Naive thymus-derived CD4-positive, alpha-beta T cell (primary cell): ENCODE results near the gene SLCO4C1. TPM values are rescaled to one million over a fixed set of nuclear protein-coding genes. Genes with fewer than 3 reads are reported as not detected.

Experiments used
- ATAC-seq: fragments of 150-1000 bp; cut with Tn5 transposase; 2 replicates; pipeline ENCODE4 v1.10.0; 2021; ENCODE audit warnings: mild to moderate bottlenecking, moderate library complexity
- CTCF ChIA-PET: fragments of 350-600 bp; sonication (Branson Sonifier 250); formaldehyde crosslinking; loops from one replicate; lab custom pipeline; 2021; ENCODE audit warnings: antibody characterized with exemption; lab: Charles Lee
- POLR2A ChIA-PET: fragments of 350-600 bp; sonication (Branson Sonifier 250); formaldehyde crosslinking; loops from one replicate; lab custom pipeline; 2021; ENCODE audit warnings: antibody characterized with exemption, inconsistent platforms; lab: Charles Lee
- DNase-seq, 9 donors: peaks; one replicate each; pipeline versions ENCODE4 v3.0.0 to v3.0.0-alpha.2; 2020 to 2022; ENCODE audit warnings: mixed read lengths in 1 of 9
- H3K27ac ChIP-seq: one replicate; pipeline ENCODE4 v1.7.0; 2013; ENCODE audit warnings: mild to moderate bottlenecking, low read depth, low read length, moderate library complexity
- H3K27me3 ChIP-seq, 2 donors: one replicate each; pipeline ENCODE4 v1.7.0; 2013; ENCODE audit warnings: low read length in 2 of 2, mild to moderate bottlenecking in 2 of 2, moderate library complexity in 2 of 2; ENCODE audit not compliant: control insufficient read depth in 2 of 2, insufficient read depth in 2 of 2
- H3K36me3 ChIP-seq, 3 experiments: 1 replicate in 2 of 3; 2 replicates in 1 of 3; pipeline ENCODE4 v1.7.0; 2013; ENCODE audit warnings: low read length in 3 of 3, mild to moderate bottlenecking in 3 of 3, moderate library complexity in 1 of 3; ENCODE audit not compliant: insufficient read depth in 3 of 3, control insufficient read depth in 2 of 3
- H3K4me1 ChIP-seq, 2 donors: one replicate each; pipeline ENCODE4 v1.7.0; 2013; ENCODE audit warnings: low read length in 2 of 2, mild to moderate bottlenecking in 2 of 2, moderate library complexity in 1 of 2; ENCODE audit not compliant: control insufficient read depth in 2 of 2, insufficient read depth in 2 of 2
- H3K4me3 ChIP-seq: 2 replicates; pipeline ENCODE4 v1.7.0; 2013; ENCODE audit warnings: mild to moderate bottlenecking, low read length
- H3K9me3 ChIP-seq, 3 experiments: 1 replicate in 2 of 3; 2 replicates in 1 of 3; pipeline ENCODE4 v1.7.0; 2013; ENCODE audit warnings: low read length in 3 of 3; ENCODE audit not compliant: control insufficient read depth in 2 of 3
- H3K27ac Mint-ChIP-seq, 9 donors: one replicate each; pipeline ENCODE4 v1.8.0; 2020 to 2022; ENCODE audit warnings: mixed read lengths in 9 of 9, mild to moderate bottlenecking in 8 of 9, moderate library complexity in 5 of 9, inconsistent platforms in 2 of 9
- H3K27me3 Mint-ChIP-seq, 5 donors: one replicate each; pipeline ENCODE4 v1.8.0; 2021 to 2022; ENCODE audit warnings: mixed read lengths in 5 of 5, mild to moderate bottlenecking in 1 of 5
- H3K36me3 Mint-ChIP-seq, 5 donors: one replicate each; pipeline ENCODE4 v1.8.0; 2020 to 2022; ENCODE audit warnings: mixed read lengths in 5 of 5, mild to moderate bottlenecking in 3 of 5, inconsistent platforms in 1 of 5
- H3K4me1 Mint-ChIP-seq, 7 donors: one replicate each; pipeline ENCODE4 v1.8.0; 2020 to 2022; ENCODE audit warnings: mixed read lengths in 7 of 7, mild to moderate bottlenecking in 3 of 7, inconsistent platforms in 1 of 7
- H3K4me3 Mint-ChIP-seq, 10 donors: one replicate each; pipeline ENCODE4 v1.8.0; 2020 to 2022; ENCODE audit warnings: mild to moderate bottlenecking in 10 of 10, mixed read lengths in 10 of 10, moderate library complexity in 6 of 10, inconsistent platforms in 2 of 10
- H3K9me3 Mint-ChIP-seq, 11 donors: one replicate each; pipeline ENCODE4 v1.8.0; 2020 to 2022; ENCODE audit warnings: mixed read lengths in 11 of 11, mild to moderate bottlenecking in 4 of 11, inconsistent platforms in 1 of 11, moderate library complexity in 1 of 11
- intact Hi-C, 2 donors: fragments of 100-400 bp; cut with micrococcal nuclease; formaldehyde crosslinking; loops; one replicate each; pipeline ENCODE4 v1.15.1; 2023
- polyA plus RNA-seq, 2 donors: library from polyadenylated mRNA; unstranded; fragments of 300-500 nt; fragmentation: Illumina TruSeq; gene quantifications; one replicate each; pipeline ENCODE4 v1.2.3, GENCODE V29; 2021
- total RNA-seq, 6 experiments: library from RNA in 5 of 6; stranded (reverse) in 5 of 6; gene quantifications; 1 replicate in 5 of 6; 2 replicates in 1 of 6; pipeline ENCODE4 v1.2.3 and lab custom pipeline; 2021 to 2026

The SLCO4C1 gene
- total and polyA plus RNA-seq, 7 experiments from 2014 or later = 0.05 to 3.7 (median 0.33) TPM; not detected in 1

- H3K4me1 ChIP-seq = no peaks in the 10 kb centered on the region
- peaks cover 0 to 3% (median 0%) of the 10 kb centered on the region in 11 donors for H3K9me3 Mint-ChIP-seq
- peaks cover 0 to 11% (median 7%) of the 10 kb centered on the region in 5 donors for H3K27me3 Mint-ChIP-seq
- peaks cover 0 to 16% (median 0%) of the 10 kb centered on the region in 7 donors for H3K4me1 Mint-ChIP-seq
- ATAC-seq (no peak), DNase-seq (no peak)
- H3K27ac ChIP-seq = no peak overlapping the region
- no peaks in the 10 kb centered on the region for H3K36me3 ChIP-seq
- H3K4me3 Mint-ChIP-seq = no peak overlapping the region
- no peak overlapping the region for H3K4me3 ChIP-seq
- no peak overlapping the region for H3K27ac Mint-ChIP-seq
- intact Hi-C loops = no loop called here
- no peaks in the 10 kb centered on the region for H3K9me3 ChIP-seq
- no peaks in the 10 kb centered on the region for H3K36me3 Mint-ChIP-seq
- CTCF ChIA-PET = no interaction called here
- H3K27me3 ChIP-seq = no peaks in the 10 kb centered on the region
- POLR2A ChIA-PET = no interaction called here
Measured at GRCh38 chr5:102278231-102278630, 17.9 kb downstream of the SLCO4C1 start.

GRCh38 chr5:102277144-102277543 is 18.9 kb downstream of the SLCO4C1 start:
- Histone ChIP-seq H3K4me1 (no peaks in the 10 kb centered on the region), H3K27ac (no peak overlapping the region), H3K4me3 (no peak overlapping the region), H3K27me3 (no peaks in the 10 kb centered on the region), H3K9me3 (no peaks in the 10 kb centered on the region), H3K36me3 (no peaks in the 10 kb centered on the region)
- CTCF ChIA-PET = no interaction called here
- no peak for DNase-seq
- Mint-ChIP-seq H3K27me3 (peaks cover 0 to 17% (median 7%) of the 10 kb centered on the region in 5 donors), H3K36me3 (no peaks in the 10 kb centered on the region), H3K27ac (no peak overlapping the region), H3K4me3 (no peak overlapping the region), H3K9me3 (peaks cover 0 to 3% (median 0%) of the 10 kb centered on the region in 11 donors), H3K4me1 (peaks cover 0 to 17% (median 0%) of the 10 kb centered on the region in 7 donors)
- POLR2A ChIA-PET = no interaction called here
- intact Hi-C loops = no loop called here
- ATAC-seq = peak; percentile 74

GRCh38 chr5:102271759-102272158 is 24.3 kb downstream of the SLCO4C1 start:
- intact Hi-C loops = no loop called here

GRCh38 chr5:102270036-102270435 is 26.0 kb downstream of the SLCO4C1 start:
- Histone ChIP-seq H3K4me1 (no peaks in the 10 kb centered on the region), H3K36me3 (no peaks in the 10 kb centered on the region), H3K27ac (no peak overlapping the region), H3K4me3 (no peak overlapping the region), H3K27me3 (no peaks in the 10 kb centered on the region), H3K9me3 (no peaks in the 10 kb centered on the region)
- Mint-ChIP-seq H3K4me1 (peaks cover 0 to 4% (median 0%) of the 10 kb centered on the region in 7 donors), H3K9me3 (peaks cover 7 to 29% (median 15%) of the 10 kb centered on the region in 11 donors), H3K27ac (no peak overlapping the region), H3K27me3 (peaks cover 0 to 19% (median 5%) of the 10 kb centered on the region in 5 donors), H3K36me3 (peaks cover 0 to 8% (median 4%) of the 10 kb centered on the region in 5 donors), H3K4me3 (no peak overlapping the region)
- ATAC-seq = no peak
- intact Hi-C loops = no loop called here
- POLR2A ChIA-PET = no interaction called here
- no peak for DNase-seq
- CTCF ChIA-PET = no interaction called here

More at GRCh38 chr5:102271759-102272158, 24.3 kb downstream of the SLCO4C1 start:
- no peak overlapping the region for H3K4me3 ChIP-seq
- DNase-seq (no peak), ATAC-seq (no peak)
- no peak overlapping the region for H3K27ac ChIP-seq
- H3K36me3 Mint-ChIP-seq = peaks cover 0 to 8% (median 4%) of the 10 kb centered on the region in 5 donors
- peaks cover 7 to 29% (median 15%) of the 10 kb centered on the region in 11 donors for H3K9me3 Mint-ChIP-seq
- H3K4me1 Mint-ChIP-seq = peaks cover 0 to 6% (median 0%) of the 10 kb centered on the region in 7 donors
- H3K27ac Mint-ChIP-seq = no peak overlapping the region
- CTCF ChIA-PET = no interaction called here
- H3K9me3 ChIP-seq = no peaks in the 10 kb centered on the region
- no peaks in the 10 kb centered on the region for H3K4me1 ChIP-seq
- H3K27me3 ChIP-seq = no peaks in the 10 kb centered on the region
- no peak overlapping the region for H3K4me3 Mint-ChIP-seq
- peaks cover 0 to 25% (median 7%) of the 10 kb centered on the region in 5 donors for H3K27me3 Mint-ChIP-seq
- H3K36me3 ChIP-seq = no peaks in the 10 kb centered on the region
- POLR2A ChIA-PET = no interaction called here

- ATAC-seq (no peak), DNase-seq (no peak)
- Mint-ChIP-seq H3K27me3 (no peaks in the 10 kb centered on the region), H3K9me3 (peaks cover 0 to 9% (median 0%) of the 10 kb centered on the region in 11 donors), H3K27ac (no peak overlapping the region), H3K36me3 (no peaks in the 10 kb centered on the region), H3K4me3 (no peak overlapping the region), H3K4me1 (no peaks in the 10 kb centered on the region)
- Histone ChIP-seq H3K9me3 (no peaks in the 10 kb centered on the region), H3K27me3 (no peaks in the 10 kb centered on the region), H3K4me3 (no peak overlapping the region), H3K27ac (no peak overlapping the region), H3K36me3 (no peaks in the 10 kb centered on the region), H3K4me1 (no peaks in the 10 kb centered on the region)
- ChIA-PET CTCF (no interaction called here), POLR2A (no interaction called here)
- intact Hi-C loops = no loop called here
Measured at GRCh38 chr5:102262688-102263087, 33.4 kb downstream of the SLCO4C1 start.

- Mint-ChIP-seq H3K27me3 (no peaks in the 10 kb centered on the region), H3K4me3 (no peak overlapping the region), H3K9me3 (peaks cover 0 to 4% (median 0%) of the 10 kb centered on the region in 11 donors), H3K27ac (no peak overlapping the region), H3K36me3 (no peaks in the 10 kb centered on the region), H3K4me1 (no peaks in the 10 kb centered on the region)
- Histone ChIP-seq H3K4me3 (no peak overlapping the region), H3K9me3 (no peaks in the 10 kb centered on the region), H3K27me3 (no peaks in the 10 kb centered on the region), H3K27ac (no peak overlapping the region), H3K36me3 (no peaks in the 10 kb centered on the region), H3K4me1 (no peaks in the 10 kb centered on the region)
- intact Hi-C loops = no loop called here
- ChIA-PET CTCF (no interaction called here), POLR2A (no interaction called here)
- ATAC-seq (no peak), DNase-seq (no peak)
Measured at GRCh38 chr5:102249381-102249780, 46.7 kb downstream of the SLCO4C1 start.

GRCh38 chr5:102243213-102243612 is 52.9 kb downstream of the SLCO4C1 start:
- no peaks in the 10 kb centered on the region for H3K4me1 Mint-ChIP-seq
- POLR2A ChIA-PET = no interaction called here

More at GRCh38 chr5:102243213-102243612, 52.9 kb downstream of the SLCO4C1 start:
- Histone ChIP-seq H3K9me3 (no peaks in the 10 kb centered on the region), H3K27ac (no peak overlapping the region), H3K4me3 (no peak overlapping the region), H3K4me1 (no peaks in the 10 kb centered on the region), H3K27me3 (no peaks in the 10 kb centered on the region), H3K36me3 (no peaks in the 10 kb centered on the region)
- Mint-ChIP-seq H3K36me3 (no peaks in the 10 kb centered on the region), H3K27ac (no peak overlapping the region), H3K9me3 (peaks cover 0 to 13% (median 0%) of the 10 kb centered on the region in 11 donors), H3K4me3 (no peak overlapping the region), H3K27me3 (no peaks in the 10 kb centered on the region)
- ATAC-seq (no peak), DNase-seq (no peak)
- intact Hi-C loops = no loop called here
- CTCF ChIA-PET = no interaction called here
